SK-N-SH treated with all-trans-retinoic acid at 6 μM for 48 hours (cell line): ENCODE data around the gene B4GALNT4.
"Not testable (repeated sequence)": the region's sequence is repeated elsewhere in the genome, so short reads cannot be mapped to it uniquely, and the experiment has no call there.

Experiments used
- BACH2 ChIP-seq: fragments of 250-450 bp; sonication (Bioruptor Pico); IDR thresholded peaks from 2 replicates; pipeline ENCODE4 v1.9.0; 2021; ENCODE audit warnings: mild to moderate bottlenecking, borderline replicate concordance
- CSDC2 ChIP-seq: fragments of 250-450 bp; sonication (Bioruptor Pico); IDR thresholded peaks from 2 replicates; pipeline ENCODE4 v1.5.0; 2020; ENCODE audit warnings: mild to moderate bottlenecking, moderate library complexity
- ISL1 ChIP-seq: fragments of 250-450 bp; sonication (Bioruptor Pico); IDR thresholded peaks from 2 replicates; pipeline ENCODE4 v2.1.2; 2022; ENCODE audit warnings: mild to moderate bottlenecking, moderate library complexity
- OSR1 ChIP-seq: fragments of 250-450 bp; sonication (Bioruptor Pico); IDR thresholded peaks from 2 replicates; pipeline ENCODE4 v1.8.0; 2022; ENCODE audit warnings: moderate library complexity, mild to moderate bottlenecking, inconsistent platforms
- PPARA ChIP-seq: fragments of 250-450 bp; sonication (Bioruptor Pico); IDR thresholded peaks from 2 replicates; pipeline ENCODE4 v1.5.0; 2020; ENCODE audit warnings: mild to moderate bottlenecking, borderline replicate concordance
- RARB ChIP-seq: fragments of 250-450 bp; sonication (Bioruptor Pico); IDR thresholded peaks from 2 replicates; pipeline ENCODE4 v1.8.0; 2021; ENCODE audit warnings: mild to moderate bottlenecking, moderate library complexity
- SNAI2 ChIP-seq: fragments of 250-450 bp; sonication (Bioruptor Pico); IDR thresholded peaks from 2 replicates; pipeline ENCODE4 v1.5.0; 2020; ENCODE audit warnings: mild to moderate bottlenecking, moderate library complexity
- TOX ChIP-seq: fragments of 250-450 bp; sonication (Bioruptor Pico); IDR thresholded peaks from 2 replicates; pipeline ENCODE4 v1.8.0; 2021; ENCODE audit warnings: mild to moderate bottlenecking, moderate library complexity, borderline replicate concordance
- ZC3H10 ChIP-seq: fragments of 250-450 bp; sonication (Bioruptor Pico); IDR thresholded peaks from 2 replicates; pipeline ENCODE4 v1.5.1; 2021; ENCODE audit warnings: mild to moderate bottlenecking, moderate library complexity
- ZNF565 ChIP-seq: fragments of 450-650 bp; formaldehyde crosslinking; conservative IDR thresholded peaks from 2 replicates; pipeline ENCODE4 v1.5.0; 2020; ENCODE audit warnings: low read depth, mild to moderate bottlenecking, moderate library complexity
- TF ChIP-seq, protein P1 (sequence below): fragments of 250-450 bp; sonication (Bioruptor Pico); IDR thresholded peaks from 2 replicates; pipeline ENCODE4 v1.5.1; 2020; ENCODE audit warnings: low read depth, mild to moderate bottlenecking, moderate library complexity
- TF ChIP-seq, protein P2 (sequence below): fragments of 250-450 bp; sonication (Bioruptor Pico); IDR thresholded peaks from 2 replicates; pipeline ENCODE4 v1.8.0; 2021; ENCODE audit warnings: low read depth, mild to moderate bottlenecking, moderate library complexity, borderline replicate concordance
- TF ChIP-seq, protein P3 (sequence below): fragments of 250-450 bp; sonication (Bioruptor Pico); IDR thresholded peaks from 2 replicates; pipeline ENCODE4 v1.8.0; 2020; ENCODE audit warnings: mild to moderate bottlenecking, moderate library complexity, borderline replicate concordance
- TF ChIP-seq, protein P4 (sequence below): fragments of 250-450 bp; sonication (Bioruptor Pico); IDR thresholded peaks from 2 replicates; pipeline ENCODE4 v1.5.1; 2021; ENCODE audit warnings: mild to moderate bottlenecking, moderate library complexity

DNA sequence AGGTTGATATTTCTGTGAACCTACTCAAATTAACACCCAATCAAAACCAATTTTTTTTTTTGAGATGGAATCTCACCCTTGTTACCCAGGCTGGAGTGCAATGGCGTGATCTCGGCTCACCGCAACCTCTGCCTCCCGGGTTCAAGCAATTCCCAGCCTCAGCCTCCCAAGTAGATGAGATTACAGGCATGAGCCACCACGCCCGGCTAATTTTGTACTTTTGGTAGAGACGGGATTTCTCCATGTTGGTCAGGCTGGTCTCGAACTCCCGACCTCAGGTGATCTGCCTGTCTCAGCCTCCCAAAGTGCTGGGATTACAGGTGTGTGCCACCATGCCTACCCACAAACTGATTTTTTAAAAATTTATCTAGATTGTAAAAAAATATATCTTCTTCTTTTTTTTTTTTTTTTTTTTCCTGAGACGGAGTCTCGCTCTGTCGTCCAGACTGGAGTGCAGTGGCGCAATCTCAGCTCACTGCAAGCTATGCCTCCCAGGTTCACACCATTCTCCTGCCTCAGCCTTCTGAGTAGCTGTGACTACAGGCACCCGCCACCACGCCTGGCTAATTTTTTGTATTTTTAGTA, 40.7 kb upstream of the B4GALNT4 start:
- TF ChIP-seq, protein P1, sequence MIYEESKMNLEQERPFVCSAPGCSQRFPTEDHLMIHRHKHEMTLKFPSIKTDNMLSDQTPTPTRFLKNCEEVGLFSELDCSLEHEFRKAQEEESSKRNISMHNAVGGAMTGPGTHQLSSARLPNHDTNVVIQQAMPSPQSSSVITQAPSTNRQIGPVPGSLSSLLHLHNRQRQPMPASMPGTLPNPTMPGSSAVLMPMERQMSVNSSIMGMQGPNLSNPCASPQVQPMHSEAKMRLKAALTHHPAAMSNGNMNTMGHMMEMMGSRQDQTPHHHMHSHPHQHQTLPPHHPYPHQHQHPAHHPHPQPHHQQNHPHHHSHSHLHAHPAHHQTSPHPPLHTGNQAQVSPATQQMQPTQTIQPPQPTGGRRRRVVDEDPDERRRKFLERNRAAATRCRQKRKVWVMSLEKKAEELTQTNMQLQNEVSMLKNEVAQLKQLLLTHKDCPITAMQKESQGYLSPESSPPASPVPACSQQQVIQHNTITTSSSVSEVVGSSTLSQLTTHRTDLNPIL = not testable (repeated sequence)
- not testable (repeated sequence) for TF ChIP-seq TOX (CRISPR knock-in tag); BACH2 (CRISPR knock-in tag); ISL1; RARB (CRISPR knock-in tag); ZNF565 (CRISPR knock-in tag); OSR1; PPARA (CRISPR knock-in tag); SNAI2 (CRISPR knock-in tag); CSDC2 (CRISPR knock-in tag); ZC3H10 (CRISPR knock-in tag)
- TF ChIP-seq, protein P2, sequence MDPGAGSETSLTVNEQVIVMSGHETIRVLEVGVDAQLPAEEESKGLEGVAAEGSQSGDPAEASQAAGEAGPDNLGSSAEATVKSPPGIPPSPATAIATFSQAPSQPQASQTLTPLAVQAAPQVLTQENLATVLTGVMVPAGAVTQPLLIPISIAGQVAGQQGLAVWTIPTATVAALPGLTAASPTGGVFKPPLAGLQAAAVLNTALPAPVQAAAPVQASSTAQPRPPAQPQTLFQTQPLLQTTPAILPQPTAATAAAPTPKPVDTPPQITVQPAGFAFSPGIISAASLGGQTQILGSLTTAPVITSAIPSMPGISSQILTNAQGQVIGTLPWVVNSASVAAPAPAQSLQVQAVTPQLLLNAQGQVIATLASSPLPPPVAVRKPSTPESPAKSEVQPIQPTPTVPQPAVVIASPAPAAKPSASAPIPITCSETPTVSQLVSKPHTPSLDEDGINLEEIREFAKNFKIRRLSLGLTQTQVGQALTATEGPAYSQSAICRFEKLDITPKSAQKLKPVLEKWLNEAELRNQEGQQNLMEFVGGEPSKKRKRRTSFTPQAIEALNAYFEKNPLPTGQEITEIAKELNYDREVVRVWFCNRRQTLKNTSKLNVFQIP (CRISPR knock-in tag) = not testable (repeated sequence)
- TF ChIP-seq, protein P3, sequence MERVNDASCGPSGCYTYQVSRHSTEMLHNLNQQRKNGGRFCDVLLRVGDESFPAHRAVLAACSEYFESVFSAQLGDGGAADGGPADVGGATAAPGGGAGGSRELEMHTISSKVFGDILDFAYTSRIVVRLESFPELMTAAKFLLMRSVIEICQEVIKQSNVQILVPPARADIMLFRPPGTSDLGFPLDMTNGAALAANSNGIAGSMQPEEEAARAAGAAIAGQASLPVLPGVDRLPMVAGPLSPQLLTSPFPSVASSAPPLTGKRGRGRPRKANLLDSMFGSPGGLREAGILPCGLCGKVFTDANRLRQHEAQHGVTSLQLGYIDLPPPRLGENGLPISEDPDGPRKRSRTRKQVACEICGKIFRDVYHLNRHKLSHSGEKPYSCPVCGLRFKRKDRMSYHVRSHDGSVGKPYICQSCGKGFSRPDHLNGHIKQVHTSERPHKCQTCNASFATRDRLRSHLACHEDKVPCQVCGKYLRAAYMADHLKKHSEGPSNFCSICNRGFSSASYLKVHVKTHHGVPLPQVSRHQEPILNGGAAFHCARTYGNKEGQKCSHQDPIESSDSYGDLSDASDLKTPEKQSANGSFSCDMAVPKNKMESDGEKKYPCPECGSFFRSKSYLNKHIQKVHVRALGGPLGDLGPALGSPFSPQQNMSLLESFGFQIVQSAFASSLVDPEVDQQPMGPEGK (CRISPR knock-in tag) = not testable (repeated sequence)
- TF ChIP-seq, protein P4, sequence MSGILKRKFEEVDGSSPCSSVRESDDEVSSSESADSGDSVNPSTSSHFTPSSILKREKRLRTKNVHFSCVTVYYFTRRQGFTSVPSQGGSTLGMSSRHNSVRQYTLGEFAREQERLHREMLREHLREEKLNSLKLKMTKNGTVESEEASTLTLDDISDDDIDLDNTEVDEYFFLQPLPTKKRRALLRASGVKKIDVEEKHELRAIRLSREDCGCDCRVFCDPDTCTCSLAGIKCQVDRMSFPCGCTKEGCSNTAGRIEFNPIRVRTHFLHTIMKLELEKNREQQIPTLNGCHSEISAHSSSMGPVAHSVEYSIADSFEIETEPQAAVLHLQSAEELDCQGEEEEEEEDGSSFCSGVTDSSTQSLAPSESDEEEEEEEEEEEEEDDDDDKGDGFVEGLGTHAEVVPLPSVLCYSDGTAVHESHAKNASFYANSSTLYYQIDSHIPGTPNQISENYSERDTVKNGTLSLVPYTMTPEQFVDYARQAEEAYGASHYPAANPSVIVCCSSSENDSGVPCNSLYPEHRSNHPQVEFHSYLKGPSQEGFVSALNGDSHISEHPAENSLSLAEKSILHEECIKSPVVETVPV (CRISPR knock-in tag) = not testable (repeated sequence)
